HFFc6 (cell line): Measurements from ENCODE around the gene INF2. TPM values are rescaled to one million over a fixed set of nuclear protein-coding genes. Genes with fewer than 3 reads are reported as not detected.

Experiments used
- DNase-seq: peaks from one replicate; pipeline ENCODE4 v3.0.0-alpha.2; 2018
- H3K27ac Mint-ChIP-seq: 2 replicates; pipeline ENCODE4 v1.8.0; 2020; ENCODE audit warnings: mild to moderate bottlenecking, mixed read lengths
- H3K27me3 Mint-ChIP-seq: 2 replicates; pipeline ENCODE4 v1.8.0; 2021; ENCODE audit warnings: mild to moderate bottlenecking, moderate library complexity, mixed read lengths; ENCODE audit not compliant: insufficient read depth
- H3K36me3 Mint-ChIP-seq: 2 replicates; pipeline ENCODE4 v1.8.0; 2021; ENCODE audit warnings: low read depth, mixed read lengths
- H3K4me1 Mint-ChIP-seq: 2 replicates; pipeline ENCODE4 v1.8.0; 2020; ENCODE audit warnings: low read depth, mixed read lengths
- H3K4me3 Mint-ChIP-seq: 2 replicates; pipeline ENCODE4 v1.8.0; 2020; ENCODE audit warnings: mild to moderate bottlenecking, moderate library complexity, mixed read lengths
- H3K9me3 Mint-ChIP-seq: 2 replicates; pipeline ENCODE4 v1.8.0; 2020; ENCODE audit warnings: mild to moderate bottlenecking, mixed read lengths
- total RNA-seq, 6 experiments: library from RNA; stranded (reverse); fragmentation: NEBNext Ultra II Directional; extraction: Animal tissue kit (Norgen Biotek cat#: 25700); gene quantifications; 2 replicates in 1 of 6; 3 replicates in 5 of 6; pipeline ENCODE4 v1.2.3, GENCODE V29; 2021
- TF ChIP-seq, protein P1 (sequence below): fragments of 200-600 bp; sonication (generic); IDR thresholded peaks from 2 replicates; pipeline ENCODE4 v1.5.0; 2021; ENCODE audit warnings: antibody characterized with exemption, mild to moderate bottlenecking

Gene INF2
- total RNA-seq, 6 experiments from 2014 or later, result 111 to 121 (median 116) TPM

GRCh38 chr14:104739026-104739425 lies 49.6 kb downstream of the INF2 start:
- H3K4me3 Mint-ChIP-seq, result no peak overlapping the region
- TF ChIP-seq, protein P1, sequence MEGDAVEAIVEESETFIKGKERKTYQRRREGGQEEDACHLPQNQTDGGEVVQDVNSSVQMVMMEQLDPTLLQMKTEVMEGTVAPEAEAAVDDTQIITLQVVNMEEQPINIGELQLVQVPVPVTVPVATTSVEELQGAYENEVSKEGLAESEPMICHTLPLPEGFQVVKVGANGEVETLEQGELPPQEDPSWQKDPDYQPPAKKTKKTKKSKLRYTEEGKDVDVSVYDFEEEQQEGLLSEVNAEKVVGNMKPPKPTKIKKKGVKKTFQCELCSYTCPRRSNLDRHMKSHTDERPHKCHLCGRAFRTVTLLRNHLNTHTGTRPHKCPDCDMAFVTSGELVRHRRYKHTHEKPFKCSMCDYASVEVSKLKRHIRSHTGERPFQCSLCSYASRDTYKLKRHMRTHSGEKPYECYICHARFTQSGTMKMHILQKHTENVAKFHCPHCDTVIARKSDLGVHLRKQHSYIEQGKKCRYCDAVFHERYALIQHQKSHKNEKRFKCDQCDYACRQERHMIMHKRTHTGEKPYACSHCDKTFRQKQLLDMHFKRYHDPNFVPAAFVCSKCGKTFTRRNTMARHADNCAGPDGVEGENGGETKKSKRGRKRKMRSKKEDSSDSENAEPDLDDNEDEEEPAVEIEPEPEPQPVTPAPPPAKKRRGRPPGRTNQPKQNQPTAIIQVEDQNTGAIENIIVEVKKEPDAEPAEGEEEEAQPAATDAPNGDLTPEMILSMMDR, result no peak
- no peak overlapping the region for H3K27ac Mint-ChIP-seq
- peaks cover 19% of the 10 kb centered on the region for H3K4me1 Mint-ChIP-seq
- DNase-seq, result no peak
- no peaks in the 10 kb centered on the region for H3K9me3 Mint-ChIP-seq
- H3K36me3 Mint-ChIP-seq, result no peaks in the 10 kb centered on the region
- peaks cover 5% of the 10 kb centered on the region for H3K27me3 Mint-ChIP-seq

- Mint-ChIP-seq H3K9me3 (no peaks in the 10 kb centered on the region), H3K27ac (no peak overlapping the region), H3K36me3 (no peaks in the 10 kb centered on the region), H3K4me1 (peaks cover 19% of the 10 kb centered on the region), H3K4me3 (no peak overlapping the region), H3K27me3 (peaks cover 5% of the 10 kb centered on the region; the same call in 1 of the 2 replicates)
- no peak for DNase-seq
- TF ChIP-seq, protein P1, result no peak
Observed at GRCh38 chr14:104739546-104740516, 50.4 kb downstream of the INF2 start.

GRCh38 chr14:104741108-104741802 lies 51.8 kb downstream of the INF2 start:
- Mint-ChIP-seq H3K36me3 (no peaks in the 10 kb centered on the region), H3K4me1 (peaks cover 11% of the 10 kb centered on the region), H3K27me3 (peaks cover 4% of the 10 kb centered on the region; the same call in 1 of the 2 replicates), H3K4me3 (no peak overlapping the region), H3K27ac (no peak overlapping the region), H3K9me3 (no peaks in the 10 kb centered on the region)
- DNase-seq, result no peak
- TF ChIP-seq, protein P1, result no peak

- H3K27ac Mint-ChIP-seq, result no peak overlapping the region
- TF ChIP-seq, protein P1, result no peak
- H3K4me3 Mint-ChIP-seq, result no peak overlapping the region
- no peak for DNase-seq
- no peaks in the 10 kb centered on the region for H3K36me3 Mint-ChIP-seq
- H3K9me3 Mint-ChIP-seq, result no peaks in the 10 kb centered on the region
- peaks cover 7% of the 10 kb centered on the region; the same call in 1 of the 2 replicates for H3K4me1 Mint-ChIP-seq
- peaks cover 2% of the 10 kb centered on the region; the same call in 1 of the 2 replicates for H3K27me3 Mint-ChIP-seq
Observed at GRCh38 chr14:104741803-104742251, 52.4 kb downstream of the INF2 start.

- Mint-ChIP-seq H3K9me3 (no peaks in the 10 kb centered on the region), H3K27ac (no peak overlapping the region), H3K36me3 (no peaks in the 10 kb centered on the region), H3K4me1 (peaks cover 7% of the 10 kb centered on the region; the same call in 1 of the 2 replicates), H3K27me3 (peaks cover 2% of the 10 kb centered on the region), H3K4me3 (no peak overlapping the region)
- TF ChIP-seq, protein P1, result no peak
- DNase-seq, result no peak
Observed at GRCh38 chr14:104742586-104743455, 53.4 kb downstream of the INF2 start.
